SH-SY5Y (cell line): ENCODE measurements around the gene PGM1.

Experiments
- GATA2 ChIP-seq: IDR thresholded peaks from 2 replicates; pipeline ENCODE4 v1.6.1; 2011; ENCODE audit warnings: mild to moderate bottlenecking, low read depth, low read length
- GATA3 ChIP-seq: IDR thresholded peaks from 2 replicates; pipeline ENCODE4 v1.6.1; 2011; ENCODE audit warnings: low read depth, mild to moderate bottlenecking, low read length, moderate library complexity

DNA sequence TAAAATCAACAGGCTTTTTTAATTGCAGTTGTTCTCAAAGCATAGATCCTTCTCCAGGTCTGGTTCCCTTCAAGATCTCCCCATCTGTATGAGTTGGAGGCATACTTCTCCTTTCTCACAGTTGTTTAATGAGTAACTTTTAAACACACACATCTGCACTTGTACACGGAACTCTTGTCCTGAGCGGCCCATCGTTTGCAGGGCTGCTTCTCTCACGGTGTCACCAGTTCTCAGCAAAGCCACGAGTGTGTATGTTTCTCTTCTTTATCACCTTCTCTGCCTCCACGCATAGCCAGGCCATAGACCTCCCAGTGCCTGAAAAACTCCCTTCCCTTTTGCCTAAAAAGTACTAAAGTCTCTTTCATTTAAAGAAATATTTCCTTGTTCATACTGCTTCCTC is 111.9 kb downstream of the PGM1 start:
- TF ChIP-seq GATA2 (no peak), GATA3 (no peak)
